ENCODE data around the gene TTC9B.

The TTC9B gene

GRCh38 chr19:40249201-40249600, 31.0 kb upstream of the TTC9B start:
- Histone ChIP-seq H3K27ac (ENCODE audit: low read length) (no peak overlapping the region), H3K9me3 (ENCODE audit: insufficient read depth, low read length, severe bottlenecking) (no peaks in the 10 kb centered on the region), H3K9ac (ENCODE audit: low read depth, low read length) (no peak overlapping the region), H3K4me1 (ENCODE audit: insufficient read depth, low read length) (no peaks in the 10 kb centered on the region), H3K4me2 (ENCODE audit: insufficient read depth, low read length) (no peak overlapping the region), H3K27me3 (ENCODE audit: insufficient read depth, low read length, poor library complexity) (no peaks in the 10 kb centered on the region), H3K79me2 (ENCODE audit: insufficient read depth, low read length) (peaks cover 55% of the 10 kb centered on the region), H3K36me3 (ENCODE audit: insufficient read depth, low read length) (peaks cover 69% of the 10 kb centered on the region), H2AFZ (ENCODE audit: low read depth, low read length) (no peak overlapping the region), H4K20me1 (ENCODE audit: insufficient read depth, low read length) (peaks cover 56% of the 10 kb centered on the region), H3K4me3 (ENCODE audit: low read depth in 1 of 2, low read length in 2 of 2) (no peak overlapping the region)
- TF ChIP-seq EZH2 (IDR thresholded peaks at IDR 0.05; ENCODE audit: borderline replicate concordance, low read depth, low read length, severe bottlenecking) (no peak), CTCF (IDR thresholded peaks at IDR 0.05; ENCODE audit: borderline replicate concordance, extremely low read depth, low read length, poor library complexity, severe bottlenecking) (no peak)
- ATAC-seq (ENCODE audit: insufficient read depth, low read depth) (no peak), DNase-seq (no peak)

- H3K36me3 ChIP-seq (ENCODE audit: insufficient read depth, low read length), result peaks cover 65% of the 10 kb centered on the region
- TF ChIP-seq CTCF (IDR thresholded peaks at IDR 0.05; ENCODE audit: borderline replicate concordance, extremely low read depth, low read length, poor library complexity, severe bottlenecking) (no peak), EZH2 (IDR thresholded peaks at IDR 0.05; ENCODE audit: borderline replicate concordance, low read depth, low read length, severe bottlenecking) (no peak)
- ATAC-seq (ENCODE audit: insufficient read depth, low read depth), result no peak
These were observed 29.6 kb upstream of the TTC9B start for GRCh38 chr19:40247735-40248262.

GRCh38 chr19:40247178-40247577, 29.0 kb upstream of the TTC9B start:
- peaks cover 55% of the 10 kb centered on the region for H3K79me2 ChIP-seq (ENCODE audit: insufficient read depth, low read length)

More at GRCh38 chr19:40247735-40248262, 29.6 kb upstream of the TTC9B start:
- H4K20me1 ChIP-seq (ENCODE audit: insufficient read depth, low read length), result peaks cover 60% of the 10 kb centered on the region
- no peak for DNase-seq
- no peak overlapping the region for H3K4me3 ChIP-seq (ENCODE audit: low read depth in 1 of 2, low read length in 2 of 2)
- peaks cover 55% of the 10 kb centered on the region for H3K79me2 ChIP-seq (ENCODE audit: insufficient read depth, low read length)
- H3K27me3 ChIP-seq (ENCODE audit: insufficient read depth, low read length, poor library complexity), result no peaks in the 10 kb centered on the region
- no peaks in the 10 kb centered on the region for H3K4me1 ChIP-seq (ENCODE audit: insufficient read depth, low read length)
- no peak overlapping the region for H3K9ac ChIP-seq (ENCODE audit: low read depth, low read length)
- H3K4me2 ChIP-seq (ENCODE audit: insufficient read depth, low read length), result no peak overlapping the region
- H2AFZ ChIP-seq (ENCODE audit: low read depth, low read length), result no peak overlapping the region
- no peaks in the 10 kb centered on the region for H3K9me3 ChIP-seq (ENCODE audit: insufficient read depth, low read length, severe bottlenecking)
- no peak overlapping the region; the same call in 1 of the 2 replicates for H3K27ac ChIP-seq (ENCODE audit: low read length)

More at GRCh38 chr19:40247178-40247577, 29.0 kb upstream of the TTC9B start:
- Histone ChIP-seq H3K4me3 (ENCODE audit: low read depth in 1 of 2, low read length in 2 of 2) (no peak overlapping the region), H3K9me3 (ENCODE audit: insufficient read depth, low read length, severe bottlenecking) (no peaks in the 10 kb centered on the region), H3K36me3 (ENCODE audit: insufficient read depth, low read length) (peaks cover 64% of the 10 kb centered on the region), H3K27me3 (ENCODE audit: insufficient read depth, low read length, poor library complexity) (no peaks in the 10 kb centered on the region), H3K4me2 (ENCODE audit: insufficient read depth, low read length) (no peak overlapping the region), H3K9ac (ENCODE audit: low read depth, low read length) (no peak overlapping the region), H3K27ac (ENCODE audit: low read length) (no peak overlapping the region; the same call in 1 of the 2 replicates), H4K20me1 (ENCODE audit: insufficient read depth, low read length) (peaks cover 64% of the 10 kb centered on the region), H3K4me1 (ENCODE audit: insufficient read depth, low read length) (no peaks in the 10 kb centered on the region), H2AFZ (ENCODE audit: low read depth, low read length) (no peak overlapping the region)
- TF ChIP-seq CTCF (IDR thresholded peaks at IDR 0.05; ENCODE audit: borderline replicate concordance, extremely low read depth, low read length, poor library complexity, severe bottlenecking) (no peak), EZH2 (IDR thresholded peaks at IDR 0.05; ENCODE audit: borderline replicate concordance, low read depth, low read length, severe bottlenecking) (no peak)
- DNase-seq, result no peak
- ATAC-seq (ENCODE audit: insufficient read depth, low read depth), result no peak

Data from DND-41 (cell line).